CD4-positive, CD25-positive, alpha-beta regulatory T cell (primary cell): Measurements from ENCODE around the gene PILRA. TPM values are rescaled to one million over a fixed set of nuclear protein-coding genes. Genes with fewer than 3 reads are reported as not detected.
"Not testable (repeated sequence)": the region's sequence is repeated elsewhere in the genome, so short reads cannot be mapped to it uniquely, and the experiment has no call there.

Experiments used
- ATAC-seq, 2 donors: fragments of 150-1000 bp; cut with Tn5 transposase; one replicate each; pipeline ENCODE4 v1.10.0; 2021; ENCODE audit warnings: low read depth in 2 of 2, moderate number of reproducible peaks in 2 of 2, moderate library complexity in 1 of 2
- DNase-seq, 3 donors: peaks; one replicate each; pipeline versions ENCODE4 v3.0.0 to v3.0.0-alpha.2; 2012 to 2022; ENCODE audit warnings: mixed read lengths in 1 of 3
- H3K27ac ChIP-seq: one replicate; pipeline ENCODE4 v1.7.0; 2013; ENCODE audit warnings: mild to moderate bottlenecking, low read length; ENCODE audit not compliant: insufficient read depth, poor library complexity, severe bottlenecking
- H3K27me3 ChIP-seq: one replicate; pipeline ENCODE4 v1.7.0; 2013; ENCODE audit warnings: low read length; ENCODE audit not compliant: control insufficient read depth, insufficient read depth
- H3K36me3 ChIP-seq: one replicate; pipeline ENCODE4 v1.7.0; 2013; ENCODE audit warnings: mild to moderate bottlenecking, low read length, moderate library complexity; ENCODE audit not compliant: control insufficient read depth, insufficient read depth
- H3K4me1 ChIP-seq: 2 replicates; pipeline ENCODE4 v1.7.0; 2013; ENCODE audit warnings: mild to moderate bottlenecking, low read length; ENCODE audit not compliant: insufficient read depth, control insufficient read depth, poor library complexity, severe bottlenecking
- H3K4me3 ChIP-seq: one replicate; pipeline ENCODE4 v1.7.0; 2013; ENCODE audit warnings: low read depth, mild to moderate bottlenecking, low read length, moderate library complexity
- H3K9me3 ChIP-seq, 2 experiments: 1 replicate in 1 of 2; 2 replicates in 1 of 2; pipeline ENCODE4 v1.7.0; 2013; ENCODE audit warnings: low read length in 2 of 2, mild to moderate bottlenecking in 1 of 2, moderate library complexity in 1 of 2; ENCODE audit not compliant: control insufficient read depth in 2 of 2
- H3K27ac Mint-ChIP-seq, 3 donors: one replicate each; pipeline ENCODE4 v1.8.0; 2020 to 2022; ENCODE audit warnings: mild to moderate bottlenecking in 3 of 3, mixed read lengths in 3 of 3, moderate library complexity in 2 of 3
- H3K27me3 Mint-ChIP-seq: one replicate; pipeline ENCODE4 v1.8.0; 2022; ENCODE audit warnings: mild to moderate bottlenecking, mixed read lengths
- H3K36me3 Mint-ChIP-seq: one replicate; pipeline ENCODE4 v1.8.0; 2020; ENCODE audit warnings: mixed read lengths
- H3K4me1 Mint-ChIP-seq, 4 donors: one replicate each; pipeline ENCODE4 v1.8.0; 2020 to 2022; ENCODE audit warnings: mixed read lengths in 4 of 4, mild to moderate bottlenecking in 1 of 4
- H3K4me3 Mint-ChIP-seq, 4 donors: one replicate each; pipeline ENCODE4 v1.8.0; 2020 to 2022; ENCODE audit warnings: mild to moderate bottlenecking in 4 of 4, mixed read lengths in 4 of 4, moderate library complexity in 3 of 4
- H3K9me3 Mint-ChIP-seq, 7 donors: one replicate each; pipeline ENCODE4 v1.8.0; 2020 to 2022; ENCODE audit warnings: mixed read lengths in 7 of 7, mild to moderate bottlenecking in 3 of 7, moderate library complexity in 2 of 7
- polyA plus RNA-seq, 4 donors: library from polyadenylated mRNA; unstranded; fragments of 300-500 nt; fragmentation: Illumina TruSeq; gene quantifications; one replicate each; pipeline ENCODE4 v1.2.3, GENCODE V29; 2021
- total RNA-seq: library from RNA; stranded (reverse); gene quantifications from one replicate; pipeline ENCODE4 v1.2.3, GENCODE V29; 2022

Gene PILRA
- total and polyA plus RNA-seq, 5 donors from 2014 or later = 0.17 to 13.2 (median 0.39) TPM; not detected in 2

- not testable (repeated sequence) for H3K36me3 ChIP-seq, DNase-seq, H3K9me3 Mint-ChIP-seq, H3K9me3 ChIP-seq, H3K27ac ChIP-seq, H3K4me1 Mint-ChIP-seq, H3K36me3 Mint-ChIP-seq, H3K27ac Mint-ChIP-seq, ATAC-seq, H3K27me3 ChIP-seq, H3K4me1 ChIP-seq, H3K4me3 ChIP-seq
- H3K27me3 Mint-ChIP-seq = peaks cover 15% of the 10 kb centered on the region
- peak overlapping the region in 1 of 4 donors; percentile 68 for H3K4me3 Mint-ChIP-seq
These were observed 9.1 kb downstream of the PILRA start for GRCh38 chr7:100382234-100382853.

- no peaks in the 10 kb centered on the region for H3K27me3 ChIP-seq
- H3K36me3 Mint-ChIP-seq = peaks cover 10% of the 10 kb centered on the region
- no peak for ATAC-seq
- H3K4me3 ChIP-seq = no peak overlapping the region
- H3K4me3 Mint-ChIP-seq = no peak overlapping the region
- no peaks in the 10 kb centered on the region for H3K4me1 ChIP-seq
- DNase-seq = no peak
- no peak overlapping the region for H3K27ac ChIP-seq
- H3K36me3 ChIP-seq = no peaks in the 10 kb centered on the region
- peaks cover 0 to 6% (median 5%) of the 10 kb centered on the region in 4 donors for H3K4me1 Mint-ChIP-seq
- peaks cover 15% of the 10 kb centered on the region for H3K27me3 Mint-ChIP-seq
- no peaks in the 10 kb centered on the region for H3K9me3 ChIP-seq
- H3K9me3 Mint-ChIP-seq = peaks cover 0 to 2% (median 0%) of the 10 kb centered on the region in 7 donors
- H3K27ac Mint-ChIP-seq = no peak overlapping the region
These were observed 11.5 kb downstream of the PILRA start for GRCh38 chr7:100384628-100385294.

- Mint-ChIP-seq H3K27ac (no peak overlapping the region), H3K36me3 (peaks cover 13% of the 10 kb centered on the region), H3K4me3 (no peak overlapping the region), H3K4me1 (peaks cover 0 to 6% (median 5%) of the 10 kb centered on the region in 4 donors), H3K27me3 (peaks cover 22% of the 10 kb centered on the region), H3K9me3 (peaks cover 0 to 2% (median 0%) of the 10 kb centered on the region in 7 donors)
- ATAC-seq (no peak), DNase-seq (no peak)
- Histone ChIP-seq H3K9me3 (no peaks in the 10 kb centered on the region), H3K4me3 (no peak overlapping the region), H3K27ac (no peak overlapping the region), H3K27me3 (no peaks in the 10 kb centered on the region), H3K4me1 (no peaks in the 10 kb centered on the region), H3K36me3 (no peaks in the 10 kb centered on the region)
These were observed 13.7 kb downstream of the PILRA start for GRCh38 chr7:100386940-100387339.

- Histone ChIP-seq H3K4me1 (no peaks in the 10 kb centered on the region), H3K27ac (no peak overlapping the region), H3K9me3 (no peaks in the 10 kb centered on the region), H3K27me3 (no peaks in the 10 kb centered on the region), H3K4me3 (no peak overlapping the region), H3K36me3 (no peaks in the 10 kb centered on the region)
- ATAC-seq = no peak
- H3K27me3 Mint-ChIP-seq = peaks cover 22% of the 10 kb centered on the region
- H3K9me3 Mint-ChIP-seq = peaks cover 0 to 2% (median 0%) of the 10 kb centered on the region in 7 donors
- no peak for DNase-seq
- H3K27ac Mint-ChIP-seq = no peak overlapping the region
- peaks cover 0 to 5% (median 2%) of the 10 kb centered on the region in 4 donors for H3K4me1 Mint-ChIP-seq
- peaks cover 13% of the 10 kb centered on the region for H3K36me3 Mint-ChIP-seq
- H3K4me3 Mint-ChIP-seq = no peak overlapping the region
These were observed 14.4 kb downstream of the PILRA start for GRCh38 chr7:100387695-100388094.

DNA sequence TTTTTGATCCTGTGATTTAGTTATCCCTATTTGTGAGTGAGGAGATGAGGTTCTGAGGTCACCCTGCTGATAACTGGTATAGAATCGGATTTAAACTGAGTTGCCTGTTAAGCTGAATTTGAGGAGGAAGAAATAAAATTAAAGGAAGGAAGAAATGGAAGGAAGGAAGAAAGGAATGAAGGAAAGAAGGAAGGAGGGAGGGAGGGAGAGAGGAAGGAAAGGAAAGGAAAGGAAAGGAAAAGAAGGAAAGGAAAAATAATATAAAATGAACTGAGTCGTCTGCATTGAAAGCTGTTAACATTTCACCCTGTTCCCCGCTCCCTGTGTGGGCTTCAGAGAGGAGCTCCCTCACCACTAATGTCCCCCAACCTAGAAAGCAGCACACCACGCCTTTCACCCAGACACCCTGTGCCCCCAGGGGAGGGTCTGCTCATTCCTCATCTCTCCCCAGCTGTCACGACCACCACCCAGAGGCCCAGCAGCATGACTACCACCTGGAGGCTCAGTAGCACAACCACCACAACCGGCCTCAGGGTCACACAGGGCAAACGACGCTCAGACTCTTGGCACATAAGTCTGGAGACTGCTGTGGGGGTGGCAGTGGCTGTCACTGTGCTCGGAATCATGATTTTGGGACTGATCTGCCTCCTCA, 16.3 kb downstream of the PILRA start:
- H3K9me3 ChIP-seq = no peaks in the 10 kb centered on the region
- H3K36me3 ChIP-seq = no peaks in the 10 kb centered on the region
- no peak overlapping the region for H3K27ac ChIP-seq
- DNase-seq (no peak), ATAC-seq (no peak)
- H3K4me3 Mint-ChIP-seq = no peak overlapping the region
- H3K4me3 ChIP-seq = no peak overlapping the region
- H3K36me3 Mint-ChIP-seq = peaks cover 7% of the 10 kb centered on the region
- no peak overlapping the region for H3K27ac Mint-ChIP-seq
- peaks cover 22% of the 10 kb centered on the region for H3K27me3 Mint-ChIP-seq
- H3K27me3 ChIP-seq = peaks cover 2% of the 10 kb centered on the region
- H3K9me3 Mint-ChIP-seq = peaks cover 0 to 1% (median 0%) of the 10 kb centered on the region in 7 donors
- no peaks in the 10 kb centered on the region for H3K4me1 ChIP-seq
- no peaks in the 10 kb centered on the region for H3K4me1 Mint-ChIP-seq

DNA sequence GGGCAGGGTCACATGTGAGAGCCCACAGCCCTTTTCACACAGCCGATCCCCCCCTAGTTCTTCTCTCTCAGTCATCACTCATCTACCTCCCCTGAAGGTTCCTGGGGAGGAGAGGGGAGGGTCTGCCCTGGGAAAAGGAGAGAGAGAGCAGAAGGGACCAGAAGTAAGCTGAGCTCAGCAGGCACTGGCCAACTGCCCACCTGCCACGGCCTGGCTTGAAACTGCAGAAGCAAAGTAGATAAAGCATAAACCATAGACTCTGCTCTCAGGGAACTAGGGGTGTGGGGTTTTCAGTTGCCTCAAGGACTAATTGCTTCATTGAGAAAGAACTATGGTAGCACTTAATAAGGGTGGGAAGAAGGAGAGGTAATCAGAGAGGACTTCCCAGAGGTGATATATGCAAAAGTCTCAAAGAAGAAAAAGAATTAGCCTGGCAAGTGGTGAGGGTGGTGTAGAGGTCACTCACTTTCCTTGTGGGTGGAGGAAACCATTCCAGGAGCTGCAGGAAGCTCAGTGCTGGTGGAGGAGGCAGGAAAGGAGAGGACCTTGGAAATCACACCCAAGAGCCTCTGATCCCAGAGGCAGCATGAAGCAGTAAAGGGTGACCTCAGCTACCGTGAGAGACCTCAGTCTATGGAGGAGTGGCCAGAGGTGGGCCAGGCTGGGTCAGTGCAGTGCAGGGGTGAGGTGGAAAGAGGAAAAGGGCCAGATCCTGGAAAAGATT, 17.2 kb downstream of the PILRA start:
- DNase-seq (no peak), ATAC-seq (no peak)
- Mint-ChIP-seq H3K4me3 (no peak overlapping the region), H3K27ac (peak overlapping the region in 1 of 3 donors; percentile 75), H3K4me1 (peaks cover 0 to 4% (median 0%) of the 10 kb centered on the region in 4 donors), H3K27me3 (peaks cover 18% of the 10 kb centered on the region), H3K9me3 (no peaks in the 10 kb centered on the region), H3K36me3 (peaks cover 7% of the 10 kb centered on the region)
- no peak overlapping the region for H3K4me3 ChIP-seq
- no peaks in the 10 kb centered on the region for H3K9me3 ChIP-seq
- H3K4me1 ChIP-seq = no peaks in the 10 kb centered on the region
- H3K36me3 ChIP-seq = no peaks in the 10 kb centered on the region
- H3K27me3 ChIP-seq = peaks cover 2% of the 10 kb centered on the region
- H3K27ac ChIP-seq = no peak overlapping the region

DNA sequence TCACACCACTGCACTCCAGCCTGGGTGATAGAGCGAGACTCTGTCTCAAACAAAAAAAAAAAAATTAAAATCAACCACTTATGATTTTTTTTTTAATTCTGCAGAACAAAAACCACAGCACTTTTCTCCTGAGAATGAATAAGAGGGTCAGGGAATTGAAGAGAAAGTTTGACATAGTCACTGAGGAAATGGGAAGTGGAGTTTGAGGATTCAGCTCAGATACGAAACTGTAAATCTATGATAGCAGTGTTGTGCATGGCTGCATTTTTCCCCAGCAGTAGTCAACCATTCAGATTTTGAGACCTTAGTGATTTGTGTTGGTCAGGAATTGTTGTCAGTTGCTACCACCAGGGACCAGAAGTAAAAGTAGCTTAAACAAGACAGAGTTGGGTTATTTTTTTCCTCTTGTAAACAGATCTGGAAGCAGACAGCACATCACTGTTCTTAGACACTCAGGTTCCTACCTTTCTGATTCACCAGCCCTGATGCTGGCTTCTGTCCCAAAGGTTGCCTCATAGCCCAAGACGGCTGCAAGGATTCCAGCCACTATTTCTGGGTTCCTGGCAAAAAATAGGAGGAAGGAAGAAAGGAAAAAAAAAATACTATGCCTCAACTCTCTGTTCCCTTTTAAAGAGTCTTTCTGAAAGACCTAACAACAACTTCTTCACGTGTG, 20.1 kb downstream of the PILRA start:
- Histone ChIP-seq H3K36me3 (no peaks in the 10 kb centered on the region), H3K27ac (no peak overlapping the region), H3K27me3 (peaks cover 2% of the 10 kb centered on the region), H3K4me1 (peaks cover 12% of the 10 kb centered on the region), H3K4me3 (no peak overlapping the region), H3K9me3 (no peaks in the 10 kb centered on the region)
- ATAC-seq (no peak), DNase-seq (no peak)
- Mint-ChIP-seq H3K27ac (no peak overlapping the region), H3K4me1 (peaks cover 9 to 21% (median 13%) of the 10 kb centered on the region in 4 donors), H3K9me3 (no peaks in the 10 kb centered on the region), H3K27me3 (peaks cover 19% of the 10 kb centered on the region), H3K36me3 (peaks cover 7% of the 10 kb centered on the region), H3K4me3 (no peak overlapping the region)
